IMR-90 (cell line): ENCODE measurements around the gene FAM149B1. TPM values are rescaled to one million over a fixed set of nuclear protein-coding genes. Genes with fewer than 3 reads are reported as not detected.

Experiments
- ATAC-seq: fragments of 200-7000 bp; cut with Tn5 transposase; 2 replicates; pipeline ENCODE4 v1.9.1; 2020; ENCODE audit warnings: low read depth, mild to moderate bottlenecking, moderate library complexity
- BruUV-seq: library from RNA; stranded (reverse); fragments of 400-500 nt; replicated peaks from 2 replicates; lab custom pipeline; 2021; lab: Mats Ljungman, UMichigan
- CTCF ChIA-PET: fragments of 300-600 bp; formaldehyde crosslinking; extraction: SDS; loops from one replicate; lab custom pipeline; 2021; ENCODE audit warnings: antibody characterized with exemption; lab: Yijun Ruan, JAX
- POLR2A ChIA-PET: fragments of 300-600 bp; sonication (Branson Sonifier 250); formaldehyde crosslinking; loops from one replicate; lab custom pipeline; 2022; ENCODE audit warnings: antibody characterized with exemption; ENCODE audit not compliant: unreplicated experiment; lab: Charles Lee
- DNase-seq: peaks from one replicate; pipeline ENCODE4 v3.0.0; 2013
- H2AFZ ChIP-seq: replicated peaks from 2 replicates; pipeline ENCODE3; 2013; ENCODE audit warnings: low read length, mild to moderate bottlenecking; ENCODE audit not compliant: poor library complexity
- H2AK5ac ChIP-seq: 2 replicates; pipeline ENCODE4 v1.6.1; 2013; ENCODE audit warnings: low read depth, low read length, inconsistent platforms
- H2AK9ac ChIP-seq: replicated peaks from 2 replicates; pipeline ENCODE3; 2013; ENCODE audit warnings: mild to moderate bottlenecking, low read depth, low read length, moderate library complexity; ENCODE audit not compliant: poor library complexity
- H2BK120ac ChIP-seq: 2 replicates; pipeline ENCODE4 v1.6.1; 2013; ENCODE audit warnings: low read depth, low read length, inconsistent platforms
- H2BK15ac ChIP-seq: 3 replicates; pipeline ENCODE4 v1.6.1; 2013; ENCODE audit warnings: low read depth, low read length, inconsistent platforms
- H2BK20ac ChIP-seq: 2 replicates; pipeline ENCODE4 v1.6.1; 2013; ENCODE audit warnings: low read depth, mild to moderate bottlenecking, inconsistent platforms, low read length, moderate library complexity
- H2BK5ac ChIP-seq: 2 replicates; pipeline ENCODE4 v1.6.1; 2013; ENCODE audit warnings: mild to moderate bottlenecking, low read depth, low read length, inconsistent platforms; ENCODE audit not compliant: poor library complexity, severe bottlenecking
- H3K14ac ChIP-seq: replicated peaks from 2 replicates; pipeline ENCODE4 v1.6.1; 2013; ENCODE audit warnings: low read depth, low read length, inconsistent platforms
- H3K18ac ChIP-seq: 2 replicates; pipeline ENCODE4 v1.6.1; 2013; ENCODE audit warnings: low read depth, low read length, control low read depth
- H3K23ac ChIP-seq: 2 replicates; pipeline ENCODE4 v1.6.1; 2013; ENCODE audit warnings: low read depth, low read length, inconsistent platforms
- H3K27ac ChIP-seq: 2 replicates; pipeline ENCODE4 v1.5.1; 2013; ENCODE audit warnings: mild to moderate bottlenecking, control low read depth, low read length; ENCODE audit not compliant: insufficient read depth
- H3K27me3 ChIP-seq: 2 replicates; pipeline ENCODE4 v1.6.1; 2013; ENCODE audit warnings: low read length; ENCODE audit not compliant: control insufficient read depth, insufficient read depth
- H3K36me3 ChIP-seq: 2 replicates; pipeline ENCODE4 v1.6.1; 2013; ENCODE audit warnings: low read length, mixed read lengths; ENCODE audit not compliant: control insufficient read depth, insufficient read depth
- H3K4ac ChIP-seq: 2 replicates; pipeline ENCODE4 v1.6.1; 2013; ENCODE audit warnings: low read depth, low read length, inconsistent platforms
- H3K4me1 ChIP-seq: 2 replicates; pipeline ENCODE4 v1.6.1; 2013; ENCODE audit warnings: low read length, mixed read lengths; ENCODE audit not compliant: control insufficient read depth, insufficient read depth
- H3K4me2 ChIP-seq: 2 replicates; pipeline ENCODE4 v1.6.1; 2013; ENCODE audit warnings: low read depth, mild to moderate bottlenecking, control low read depth, low read length, moderate library complexity
- H3K4me3 ChIP-seq: 2 replicates; pipeline ENCODE4 v1.5.1; 2013; ENCODE audit warnings: low read depth, mild to moderate bottlenecking, control low read depth, low read length, moderate library complexity; ENCODE audit not compliant: insufficient read depth
- H3K56ac ChIP-seq: 2 replicates; pipeline ENCODE4 v1.6.1; 2013; ENCODE audit warnings: low read length, inconsistent platforms; ENCODE audit not compliant: insufficient read depth; ENCODE audit errors: extremely low read depth
- H3K79me1 ChIP-seq, 2 experiments: 2 replicates each; pipeline ENCODE4 v1.6.1; 2013; ENCODE audit warnings: low read length in 2 of 2, inconsistent platforms in 1 of 2, low read depth in 1 of 2
- H3K9ac ChIP-seq: 2 replicates; pipeline ENCODE4 v1.6.1; 2013; ENCODE audit warnings: low read depth, low read length, control low read depth
- H3K9me1 ChIP-seq: 2 replicates; pipeline ENCODE4 v1.6.1; 2013; ENCODE audit warnings: low read length, inconsistent platforms; ENCODE audit not compliant: insufficient read depth
- H3K9me3 ChIP-seq: 2 replicates; pipeline ENCODE4 v1.6.1; 2013; ENCODE audit warnings: low read length; ENCODE audit not compliant: control insufficient read depth, insufficient read depth
- H4K20me1 ChIP-seq: 2 replicates; pipeline ENCODE4 v1.6.1; 2013; ENCODE audit warnings: low read length, inconsistent platforms; ENCODE audit not compliant: insufficient read depth
- H4K5ac ChIP-seq: 2 replicates; pipeline ENCODE4 v1.6.1; 2013; ENCODE audit warnings: mild to moderate bottlenecking, low read depth, low read length, control low read depth
- H4K8ac ChIP-seq, 2 experiments: 2 replicates each; pipeline ENCODE4 v1.6.1; 2013; ENCODE audit warnings: low read depth in 2 of 2, low read length in 2 of 2, control low read depth in 1 of 2, inconsistent platforms in 1 of 2
- H4K91ac ChIP-seq: 2 replicates; pipeline ENCODE4 v1.6.1; 2013; ENCODE audit warnings: low read depth, low read length, inconsistent platforms; ENCODE audit not compliant: insufficient read depth
- BHLHE40 ChIP-seq: fragments of 150-350 bp; IDR thresholded peaks from 2 replicates; pipeline ENCODE4 v1.6.1; 2016; ENCODE audit warnings: mild to moderate bottlenecking, low read depth, low read length
- CEBPB ChIP-seq: IDR thresholded peaks from 2 replicates; pipeline ENCODE4 v1.6.1; 2012; ENCODE audit warnings: low read depth, low read length, improper control_type of control experiment
- ELK1 ChIP-seq: fragments of 150-350 bp; IDR thresholded peaks from 2 replicates; pipeline ENCODE4 v1.6.1; 2016; ENCODE audit warnings: low read depth, mild to moderate bottlenecking, low read length, moderate library complexity, borderline replicate concordance
- FOS ChIP-seq: fragments of 150-350 bp; IDR thresholded peaks from 2 replicates; pipeline ENCODE4 v1.6.1; 2016; ENCODE audit warnings: low read depth, low read length
- MAZ ChIP-seq: IDR thresholded peaks from 2 replicates; pipeline ENCODE4 v1.6.1; 2012; ENCODE audit warnings: low read depth, mild to moderate bottlenecking, low read length, improper control_type of control experiment, moderate library complexity, borderline replicate concordance
- MXI1 ChIP-seq: IDR thresholded peaks from 2 replicates; pipeline ENCODE4 v1.6.1; 2012; ENCODE audit warnings: low read depth, mild to moderate bottlenecking, low read length, moderate library complexity, borderline replicate concordance
- NFE2L2 ChIP-seq: fragments of 150-350 bp; IDR thresholded peaks from 2 replicates; pipeline ENCODE4 v1.6.1; 2016; ENCODE audit warnings: low read depth, mild to moderate bottlenecking, low read length
- POLR2A ChIP-seq: IDR thresholded peaks from 2 replicates; pipeline ENCODE4 v1.6.1; 2012; ENCODE audit warnings: mild to moderate bottlenecking, low read depth, low read length
- RAD21 ChIP-seq: IDR thresholded peaks from 2 replicates; pipeline ENCODE4 v1.6.1; 2012; ENCODE audit warnings: low read length, improper control_type of control experiment
- RCOR1 ChIP-seq: IDR thresholded peaks from 2 replicates; pipeline ENCODE4 v1.6.1; 2012; ENCODE audit warnings: mild to moderate bottlenecking, low read length, improper control_type of control experiment; ENCODE audit not compliant: insufficient replicate concordance
- RFX5 ChIP-seq: IDR thresholded peaks from 2 replicates; pipeline ENCODE4 v1.8.0; 2012; ENCODE audit warnings: low read depth, mild to moderate bottlenecking, low read length, moderate library complexity
- SMC3 ChIP-seq: fragments of 150-350 bp; IDR thresholded peaks from 2 replicates; pipeline ENCODE4 v1.6.1; 2016; ENCODE audit warnings: low read depth, mild to moderate bottlenecking, antibody characterized with exemption, low read length, moderate library complexity
- USF2 ChIP-seq: fragments of 150-350 bp; IDR thresholded peaks from 2 replicates; pipeline ENCODE4 v1.6.1; 2017; ENCODE audit warnings: mild to moderate bottlenecking, antibody characterized with exemption, low read length, low read depth
- WGBS, 2 experiments: methylation state at CpG; one replicate each; pipeline versions ENCODE4 v1.1.5 to v1.1.7; 2013; ENCODE audit warnings: missing lambda C conversion rate in 2 of 2; ENCODE audit not compliant: insufficient read length in 1 of 2; ENCODE audit errors: extremely low coverage in 2 of 2; 5-methylcytosine and 5-hydroxymethylcytosine counted together
- dilution Hi-C: fragments of 300-500 bp; cut with HindIII; formaldehyde crosslinking; loops from one replicate; pipeline ENCODE4 v1.14.3; 2018; ENCODE audit warnings: low sequenced_read_pairs; ENCODE audit not compliant: unreplicated experiment
- in situ Hi-C: fragments of 300-500 bp; cut with MboI; formaldehyde crosslinking; loops from 3 replicates; pipeline ENCODE4 v1.14.3; 2019; ENCODE audit warnings: low sequenced_read_pairs, inconsistent platforms, mixed read lengths
- intact Hi-C: fragments of 100-400 bp; cut with micrococcal nuclease; formaldehyde crosslinking; loops from 2 replicates; pipeline ENCODE4 v1.10.0; 2022
- polyA plus RNA-seq, 3 experiments: library from polyadenylated mRNA; depleted of rRNA; stranded (reverse); fragments of >200 nt; gene quantifications; 2 replicates each; pipeline ENCODE4 v1.2.3, GENCODE V29; 2012; ENCODE audit warnings: low replicate concordance in 1 of 3
- total RNA-seq: library from RNA; depleted of rRNA; stranded (reverse); fragments of >200 nt; gene quantifications from 2 replicates; pipeline ENCODE4 v1.2.3, GENCODE V29; 2012
- TF ChIP-seq, protein P1 (sequence below): conservative IDR thresholded peaks from 2 replicates; pipeline ENCODE4 v1.5.1; 2012; ENCODE audit warnings: mild to moderate bottlenecking, low read depth, low read length, improper control_type of control experiment

The FAM149B1 gene
- total and polyA plus RNA-seq, 2 of the 4 experiments (the other 2 are of a cell fraction), result 21.7 to 28.3 TPM

DNA sequence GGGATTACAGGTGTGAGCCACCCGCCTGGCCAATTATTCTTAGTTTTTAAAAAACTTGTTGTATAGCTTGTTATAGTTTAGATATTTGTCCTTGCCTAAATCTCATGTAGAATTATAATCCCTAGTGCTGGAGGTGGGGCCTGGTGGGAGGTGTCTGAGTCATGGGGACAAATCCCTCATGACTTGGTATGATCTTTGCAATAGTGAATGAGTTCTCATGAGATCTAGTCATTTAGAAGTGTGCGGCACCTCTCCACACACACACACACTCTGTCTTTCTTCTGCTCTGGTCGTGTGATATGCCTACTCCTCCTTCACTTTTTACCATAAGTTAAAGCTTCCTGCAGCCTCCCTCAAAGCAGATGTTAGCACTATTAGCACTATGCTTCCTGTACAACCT, 37.2 kb downstream of the FAM149B1 start:
- H2AK5ac ChIP-seq, result no peak overlapping the region
- intact Hi-C loops (no loop called here), dilution Hi-C loops (no loop called here), in situ Hi-C loops (no loop called here)
- no peak overlapping the region for H2BK120ac ChIP-seq
- peaks cover 5% of the 10 kb centered on the region; the same call in 1 of the 2 replicates for H3K36me3 ChIP-seq
- BruUV-seq, result no TSS peak
- no peaks in the 10 kb centered on the region for H4K20me1 ChIP-seq
- H3K18ac ChIP-seq, result no peak overlapping the region
- no peak overlapping the region for H3K9ac ChIP-seq
- H3K4me1 ChIP-seq, result no peaks in the 10 kb centered on the region
- H2AK9ac ChIP-seq, result no peak overlapping the region
- H3K14ac ChIP-seq, result no peak overlapping the region
- no peaks in the 10 kb centered on the region; a peak in 1 of 4 replicates for H3K79me1 ChIP-seq
- H2BK5ac ChIP-seq, result no peak overlapping the region
- no peak overlapping the region for H3K27ac ChIP-seq
- H4K8ac ChIP-seq, result no peak overlapping the region
- H3K9me1 ChIP-seq, result no peaks in the 10 kb centered on the region
- H2BK15ac ChIP-seq, result no peak overlapping the region
- H2AFZ ChIP-seq, result no peak overlapping the region
- no peak for DNase-seq
- H3K27me3 ChIP-seq, result no peaks in the 10 kb centered on the region
- no peak overlapping the region for H3K56ac ChIP-seq
- ATAC-seq, result no peak
- CTCF ChIA-PET, result no interaction called here
- no peak overlapping the region for H4K5ac ChIP-seq
- H3K9me3 ChIP-seq, result no peaks in the 10 kb centered on the region; the same call in 1 of the 2 replicates
- TF ChIP-seq SMC3, result no peak
- no peak for TF ChIP-seq NFE2L2
- TF ChIP-seq POLR2A, result no peak
- TF ChIP-seq BHLHE40, result no peak
- TF ChIP-seq CEBPB, result no peak
- no peak for TF ChIP-seq RCOR1
- TF ChIP-seq USF2, result no peak
- TF ChIP-seq, protein P1, sequence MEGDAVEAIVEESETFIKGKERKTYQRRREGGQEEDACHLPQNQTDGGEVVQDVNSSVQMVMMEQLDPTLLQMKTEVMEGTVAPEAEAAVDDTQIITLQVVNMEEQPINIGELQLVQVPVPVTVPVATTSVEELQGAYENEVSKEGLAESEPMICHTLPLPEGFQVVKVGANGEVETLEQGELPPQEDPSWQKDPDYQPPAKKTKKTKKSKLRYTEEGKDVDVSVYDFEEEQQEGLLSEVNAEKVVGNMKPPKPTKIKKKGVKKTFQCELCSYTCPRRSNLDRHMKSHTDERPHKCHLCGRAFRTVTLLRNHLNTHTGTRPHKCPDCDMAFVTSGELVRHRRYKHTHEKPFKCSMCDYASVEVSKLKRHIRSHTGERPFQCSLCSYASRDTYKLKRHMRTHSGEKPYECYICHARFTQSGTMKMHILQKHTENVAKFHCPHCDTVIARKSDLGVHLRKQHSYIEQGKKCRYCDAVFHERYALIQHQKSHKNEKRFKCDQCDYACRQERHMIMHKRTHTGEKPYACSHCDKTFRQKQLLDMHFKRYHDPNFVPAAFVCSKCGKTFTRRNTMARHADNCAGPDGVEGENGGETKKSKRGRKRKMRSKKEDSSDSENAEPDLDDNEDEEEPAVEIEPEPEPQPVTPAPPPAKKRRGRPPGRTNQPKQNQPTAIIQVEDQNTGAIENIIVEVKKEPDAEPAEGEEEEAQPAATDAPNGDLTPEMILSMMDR, result no peak
- no peak for TF ChIP-seq RFX5
- no peak for TF ChIP-seq ELK1
- no peak for TF ChIP-seq MXI1
- no peak for TF ChIP-seq MAZ
- no peak for TF ChIP-seq FOS
- TF ChIP-seq RAD21, result no peak
- no peak overlapping the region for H2BK20ac ChIP-seq
- no peak overlapping the region for H3K4ac ChIP-seq
- no peak overlapping the region for H4K91ac ChIP-seq
- H3K4me3 ChIP-seq, result no peak overlapping the region
- POLR2A ChIA-PET, result no interaction called here
- no CpG with 5 or more reads among the region's 3 CpGs for WGBS, 2 experiments
- H3K4me2 ChIP-seq, result no peak overlapping the region
- H3K23ac ChIP-seq, result no peak overlapping the region
